HL-60/S4 treated with phorbol 12-myristate 13-acetate at 8.2 ng/mL for 4 days and 3 days (cell line): Measurements from ENCODE around the gene PLIN5.

Experiments
- in situ Hi-C: fragments of 300-500 bp; cut with MboI; formaldehyde crosslinking; loops from 2 replicates; pipeline ENCODE4 v1.15.0; 2022; ENCODE audit warnings: low sequenced_read_pairs

Gene PLIN5

DNA sequence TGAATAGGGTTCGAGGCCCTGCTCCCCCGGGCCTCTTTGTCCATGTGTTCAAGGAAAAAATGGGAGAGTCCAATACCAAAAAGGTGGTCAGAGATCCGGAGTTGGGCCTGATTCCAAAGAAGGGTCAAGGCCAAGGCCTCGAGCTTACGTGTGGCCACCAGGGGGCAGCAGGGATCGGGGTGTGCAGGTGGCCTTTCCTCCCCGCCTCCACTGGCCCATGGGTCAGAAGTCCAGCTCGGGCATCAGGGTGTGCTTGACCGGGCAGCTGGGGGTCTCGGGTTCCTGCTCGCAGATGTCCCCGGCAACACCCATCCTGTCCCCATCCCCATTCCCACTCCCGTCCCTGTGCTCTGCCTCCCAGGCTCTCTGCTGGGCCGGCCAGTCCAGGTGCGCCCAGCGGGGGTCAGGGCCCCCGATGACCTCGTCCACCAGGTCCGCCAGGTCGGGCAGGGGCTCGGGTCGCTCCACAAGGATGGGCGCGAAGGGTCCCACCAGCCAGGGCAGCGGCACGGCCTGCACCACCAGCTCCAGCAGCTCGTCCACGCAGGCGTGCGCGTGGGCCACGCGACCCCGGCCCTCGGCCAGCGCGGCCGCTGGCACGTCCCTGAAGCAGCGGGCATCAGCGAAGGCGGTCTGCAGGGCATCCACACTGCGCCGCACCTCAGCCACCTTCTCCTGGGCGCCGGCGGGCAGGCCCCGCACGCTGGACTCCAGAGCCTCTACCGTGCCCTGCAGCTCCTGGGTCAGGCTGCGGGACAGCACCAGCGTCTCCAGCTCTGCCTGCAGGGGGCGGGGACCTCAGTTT, 11.5 kb downstream of the PLIN5 start:
- in situ Hi-C loops, result no loop called here

DNA sequence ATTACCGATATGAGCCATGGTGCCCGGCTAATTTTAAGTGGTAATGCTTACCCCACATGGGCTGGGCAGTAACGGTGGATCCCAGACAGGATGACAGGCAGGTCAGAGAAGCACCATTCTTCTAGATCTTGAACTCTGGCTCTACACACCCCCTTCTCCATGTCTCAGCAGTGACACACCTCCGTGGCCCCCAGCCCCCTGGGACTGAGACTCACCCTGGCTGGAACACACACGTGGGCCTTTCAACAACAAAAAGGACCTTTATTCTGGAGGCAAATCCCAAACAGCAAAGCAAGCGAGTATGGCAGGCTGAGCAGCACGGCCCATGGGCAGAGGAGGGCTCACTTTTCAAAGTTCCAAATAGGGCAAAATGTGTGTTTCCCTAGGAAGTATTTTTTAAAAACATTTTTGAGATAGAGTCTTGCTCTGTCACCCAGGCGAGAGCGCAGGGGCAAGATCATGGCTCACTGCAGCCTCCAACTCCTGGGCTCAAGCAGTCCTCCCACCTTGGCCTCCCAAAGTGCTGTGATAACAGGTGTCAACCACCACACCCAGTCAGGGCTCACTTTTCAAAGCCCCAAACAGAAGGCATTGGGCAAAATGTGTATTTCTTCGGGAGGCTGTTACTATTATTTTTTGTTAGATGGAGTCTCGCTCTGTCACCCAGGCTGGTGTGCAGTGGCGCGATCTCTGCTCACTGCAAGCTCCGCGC, 12.6 kb downstream of the PLIN5 start:
- in situ Hi-C loops, result no loop called here

DNA sequence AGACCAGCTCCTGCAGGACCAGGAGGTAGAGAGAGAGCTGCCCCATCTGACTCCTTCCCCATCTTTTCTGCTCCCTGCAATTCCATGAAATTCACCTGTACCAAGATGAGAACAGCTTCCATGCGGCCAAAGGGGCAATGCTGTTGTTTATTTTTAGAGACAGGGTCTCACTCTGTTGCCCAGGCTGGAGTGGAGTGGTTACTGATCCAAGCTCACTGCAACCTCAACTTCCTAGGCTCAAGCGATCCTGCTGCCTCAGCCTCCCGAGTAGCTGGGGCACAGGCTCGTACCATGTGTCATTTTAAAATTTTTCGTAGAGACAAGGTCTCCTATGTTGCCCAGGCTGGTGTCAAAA, 13.2 kb downstream of the PLIN5 start:
- in situ Hi-C loops, result no loop called here

DNA sequence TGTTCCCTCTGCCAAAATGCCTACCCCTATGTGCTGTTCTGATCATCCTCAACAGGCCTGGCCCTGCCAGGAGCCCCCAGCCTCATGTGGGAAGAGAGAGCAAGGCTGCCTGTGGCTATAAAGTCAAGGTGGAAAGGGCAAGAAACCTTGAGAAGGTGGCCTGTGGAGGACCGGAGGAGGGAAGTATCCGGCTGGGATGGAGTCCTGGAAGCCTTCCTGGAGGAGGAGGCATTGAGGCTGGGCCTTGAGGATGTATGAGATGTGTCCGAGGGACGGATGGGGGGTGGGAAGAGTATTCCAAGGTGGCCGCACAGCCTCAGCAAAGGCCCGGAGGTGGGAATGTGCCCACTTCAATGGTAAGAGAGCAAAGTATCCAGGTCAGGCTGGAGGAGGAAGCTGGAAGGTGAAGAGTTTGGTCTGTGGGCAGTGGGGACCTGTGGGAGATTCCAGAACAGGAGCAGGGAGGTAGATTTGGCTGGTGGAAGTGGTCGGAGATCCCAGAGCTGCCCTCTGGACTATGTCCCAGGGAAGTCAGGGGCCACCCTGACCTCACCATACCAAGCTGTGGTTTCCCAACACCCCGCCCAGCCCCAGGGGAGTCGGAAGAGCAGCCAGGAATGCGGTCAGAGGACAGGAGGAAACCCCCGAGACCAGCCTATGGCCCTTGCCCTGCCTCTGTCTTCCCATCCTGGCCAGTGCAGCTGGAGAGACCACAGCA, 13.7 kb downstream of the PLIN5 start:
- in situ Hi-C loops, result no loop called here

DNA sequence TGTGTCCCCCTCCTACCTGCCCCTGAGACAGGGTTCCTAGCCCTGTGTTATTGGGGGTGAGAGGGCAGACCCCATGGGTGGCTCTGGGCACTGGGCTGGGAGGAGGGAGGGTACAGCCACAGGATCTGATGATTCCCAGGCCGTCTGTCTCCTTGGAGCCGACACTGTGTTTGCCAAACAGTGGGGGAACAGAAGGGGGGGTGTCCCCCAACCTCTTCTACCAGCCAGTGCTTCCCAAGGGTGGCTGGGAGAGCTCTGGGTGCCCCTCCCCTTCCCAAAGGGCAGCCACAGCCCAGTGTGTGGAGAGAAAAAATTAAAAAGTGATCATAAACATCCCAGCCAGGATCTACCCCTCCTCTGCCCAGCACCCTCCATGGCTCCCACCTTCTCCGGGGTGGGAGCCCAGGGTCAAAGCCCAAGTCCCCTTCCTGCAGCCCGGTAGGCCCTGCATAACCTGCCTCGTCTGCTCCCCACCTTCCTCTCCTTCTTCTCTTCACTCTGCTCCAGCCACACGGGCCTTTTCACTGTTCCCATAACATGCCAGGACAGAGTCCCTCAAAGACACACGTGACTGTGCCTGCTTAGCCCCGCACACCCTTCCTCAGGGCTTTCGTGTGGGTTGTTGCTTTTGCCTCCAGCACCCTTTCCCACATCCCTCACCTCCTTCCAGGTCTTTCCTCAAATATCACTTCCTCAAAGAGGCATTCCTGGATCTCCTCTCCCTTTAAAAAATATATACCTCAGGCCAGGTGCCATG, 15.3 kb downstream of the PLIN5 start:
- in situ Hi-C loops, result no loop called here

DNA sequence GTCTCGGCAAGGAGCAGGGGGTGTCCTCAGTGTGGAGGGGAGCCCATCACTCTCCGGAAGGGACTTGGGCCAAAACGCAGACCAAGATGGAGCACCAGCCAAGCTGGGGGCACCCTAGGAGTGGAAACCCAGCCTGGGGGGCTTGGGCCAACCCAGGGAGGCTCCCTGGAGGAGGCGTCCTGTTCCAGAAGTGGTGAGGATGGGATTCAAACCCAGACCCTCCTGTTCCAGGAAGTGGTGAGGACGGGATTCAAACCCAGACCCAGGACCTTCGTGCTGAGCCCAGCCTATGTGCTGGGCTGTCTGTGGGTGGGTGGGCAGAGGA, 15.9 kb downstream of the PLIN5 start:
- in situ Hi-C loops, result no loop called here

DNA sequence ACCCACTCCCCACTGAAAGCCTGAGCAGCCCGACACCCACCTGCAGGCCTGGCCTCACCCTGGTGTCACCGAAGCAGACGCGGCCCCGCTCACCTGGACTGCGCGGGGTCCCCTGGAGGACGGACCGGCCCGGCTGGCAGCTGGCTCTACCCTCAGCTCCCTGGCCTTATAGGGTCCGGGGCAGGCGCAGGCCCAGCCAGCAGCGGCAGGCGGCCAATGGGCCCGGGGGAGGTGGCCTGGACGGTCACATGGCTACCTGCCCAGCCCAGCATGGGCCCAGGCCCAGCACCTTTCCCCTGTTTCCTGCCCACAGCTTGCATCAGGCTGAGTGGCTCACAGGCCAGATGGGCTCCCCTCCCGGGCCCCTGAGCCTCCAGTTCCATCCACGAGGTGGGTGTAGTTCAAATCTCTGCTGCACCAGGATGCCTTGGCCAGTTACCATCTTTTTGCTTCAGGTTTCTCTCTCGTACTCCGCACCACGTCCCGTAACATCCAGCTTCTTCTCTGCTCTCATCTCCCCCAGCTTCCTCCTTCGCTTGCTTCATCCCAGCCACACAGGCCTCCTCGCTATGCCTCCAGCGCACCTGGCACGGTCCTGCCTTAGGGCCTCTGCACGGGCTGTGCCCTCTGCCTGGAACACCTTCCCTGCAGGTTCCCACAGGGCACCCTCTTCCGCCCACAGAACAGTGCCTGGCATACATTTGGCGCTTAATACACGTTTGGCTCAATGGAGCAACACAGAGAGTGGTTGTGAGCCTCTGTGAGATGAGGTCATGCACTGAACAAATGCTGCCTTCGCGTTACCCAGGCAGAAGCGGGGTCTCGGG, 16.5 kb downstream of the PLIN5 start, which contains the start of gene PLIN4:
Gene PLIN4, minus strand, starts transcription at position 142 of the 827 bp plus-strand sequence. CDS start 214 bp downstream, outside the sequence.
- in situ Hi-C loops, result no loop called here

DNA sequence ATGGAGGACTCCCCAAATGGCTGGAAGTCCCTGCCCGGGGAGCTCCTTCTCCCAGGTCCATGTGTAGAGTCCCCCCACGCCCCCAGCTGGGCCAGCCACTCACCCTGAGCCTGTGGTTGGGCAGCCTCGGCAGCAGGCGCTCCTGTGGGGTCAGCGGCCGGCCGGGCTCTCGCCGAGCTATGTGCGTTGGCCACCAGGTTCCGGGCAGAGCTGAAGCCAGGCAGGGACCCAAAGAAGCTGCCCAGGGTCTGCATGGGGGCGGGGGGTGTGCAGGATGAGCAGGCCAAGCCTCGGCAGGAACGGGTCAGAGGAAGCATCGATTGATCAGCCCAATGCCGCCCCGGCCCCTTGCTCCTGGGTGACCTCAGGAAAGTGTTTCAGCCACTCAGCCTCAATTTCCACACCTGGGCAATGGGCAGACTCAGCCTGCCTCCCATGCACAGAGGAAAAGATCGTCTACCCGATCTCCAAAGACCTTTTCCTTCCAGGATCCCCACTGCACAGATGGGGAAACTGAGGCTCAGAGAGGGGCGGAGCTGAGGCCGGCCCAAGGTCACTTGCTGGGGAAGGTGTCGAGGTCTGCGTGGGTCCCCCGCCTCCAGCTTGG, 17.5 kb downstream of the PLIN5 start:
- in situ Hi-C loops, result no loop called here

DNA sequence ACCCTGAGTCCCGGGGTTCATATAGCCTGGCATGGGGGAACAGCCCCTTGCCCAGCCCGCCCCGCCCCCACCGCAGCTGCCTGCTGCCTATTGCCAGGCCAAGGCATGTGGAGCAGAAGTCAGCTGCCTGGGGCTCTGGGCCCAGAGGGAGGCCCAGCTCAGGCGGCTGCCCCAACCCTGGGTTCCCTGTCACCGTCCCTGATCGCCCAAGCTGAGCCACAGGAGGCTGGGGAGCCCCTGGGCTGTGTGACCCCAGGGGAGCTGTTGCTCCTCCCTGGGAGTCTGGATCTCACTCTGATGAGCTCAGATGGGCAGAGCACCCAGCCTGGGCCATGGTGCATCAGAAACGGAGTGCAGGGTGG, 18.1 kb downstream of the PLIN5 start:
- in situ Hi-C loops, result no loop called here

DNA sequence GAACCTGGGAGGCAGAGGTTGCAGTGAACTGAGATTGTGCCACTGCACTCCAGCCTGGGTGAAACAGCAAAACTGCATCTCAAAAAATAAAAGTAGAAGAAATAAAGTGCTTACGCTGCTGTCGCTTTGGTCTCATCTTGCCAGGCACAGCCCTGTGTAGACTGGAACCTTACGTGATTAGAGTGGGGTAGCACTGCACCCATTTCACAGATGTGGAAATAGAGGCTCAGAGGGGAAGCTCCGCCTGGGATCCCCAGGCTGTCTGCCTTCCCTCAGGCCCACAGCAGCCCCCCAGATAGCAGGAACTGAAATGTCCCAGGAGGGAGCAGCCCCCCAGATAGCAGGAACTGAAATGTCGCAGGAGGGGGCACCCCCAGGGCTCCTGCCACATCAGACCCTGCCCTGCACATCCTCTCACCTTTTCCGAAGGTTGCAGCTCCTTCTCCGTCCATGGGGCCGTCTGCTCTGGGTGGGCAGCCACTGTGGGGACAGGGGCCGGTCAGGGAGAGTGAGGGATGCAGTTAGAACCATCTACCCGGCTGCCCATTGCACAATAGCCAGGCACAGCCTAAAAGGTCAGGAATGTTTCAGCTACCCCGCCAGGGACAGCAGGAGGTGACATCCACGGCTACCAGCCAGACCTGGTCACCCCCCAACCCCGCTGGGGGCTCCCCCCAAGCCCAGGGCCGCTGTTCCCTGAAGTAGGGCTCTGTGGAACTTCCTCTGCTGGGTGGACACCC, 18.7 kb downstream of the PLIN5 start:
- in situ Hi-C loops, result no loop called here

DNA sequence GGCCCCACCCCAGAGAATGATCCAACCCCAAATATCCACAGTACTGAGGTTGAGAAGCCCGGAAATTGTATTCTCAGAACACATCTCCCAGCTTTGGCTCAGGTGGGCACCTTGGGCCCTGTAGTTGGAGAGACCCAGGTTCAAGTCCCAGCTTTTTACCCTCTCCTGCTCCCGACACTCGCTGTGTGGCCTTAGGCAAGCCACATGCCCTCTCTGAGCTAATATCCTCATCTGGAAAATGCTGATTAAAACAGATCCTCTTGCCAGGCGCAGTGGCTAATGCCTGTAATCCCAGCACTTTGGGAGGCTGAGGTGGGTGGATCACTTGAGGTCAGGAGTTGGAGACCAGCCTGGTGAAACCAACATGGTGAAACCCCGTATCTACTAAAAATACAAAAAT, 19.3 kb downstream of the PLIN5 start:
- in situ Hi-C loops, result no loop called here

DNA sequence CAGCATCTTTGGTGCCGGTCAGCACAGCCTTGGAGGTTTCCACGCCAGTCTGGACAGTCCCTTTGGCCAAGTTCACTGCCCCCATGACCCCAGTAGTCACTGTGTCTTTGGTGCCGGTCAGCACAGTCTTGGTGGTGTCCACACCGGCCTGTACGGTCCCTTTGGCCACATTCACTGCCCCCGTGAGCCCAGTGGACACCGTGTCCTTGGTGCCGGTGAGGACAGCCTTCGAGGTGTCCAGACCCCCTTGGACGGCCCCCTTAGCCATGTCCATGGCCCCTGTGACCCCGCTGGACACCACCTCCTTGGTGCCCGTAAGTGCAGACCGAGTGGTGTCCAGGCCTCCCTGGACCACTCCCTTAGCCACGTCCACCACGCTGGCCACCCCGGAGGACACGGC, 21.8 kb downstream of the PLIN5 start:
- in situ Hi-C loops, result no loop called here

DNA sequence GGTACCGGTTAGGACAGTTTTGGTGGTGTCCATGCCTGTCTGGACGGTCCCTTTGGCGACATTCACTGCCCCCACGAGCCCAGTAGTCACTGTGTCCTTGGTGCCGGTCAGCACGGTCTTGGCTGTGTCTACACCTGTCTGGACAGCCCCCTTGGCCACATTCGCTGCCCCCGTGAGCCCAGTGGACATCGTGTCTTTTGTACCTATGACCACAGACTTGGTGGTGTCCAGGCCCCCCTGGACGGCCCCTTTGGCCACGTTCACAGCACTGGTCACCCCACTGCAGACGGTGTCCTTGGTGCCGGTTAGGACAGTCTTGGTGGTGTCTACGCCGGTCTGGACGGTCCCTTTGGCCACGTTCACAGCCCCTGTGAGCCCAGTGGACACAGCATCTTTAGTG, 23.0 kb downstream of the PLIN5 start:
- in situ Hi-C loops, result no loop called here

DNA sequence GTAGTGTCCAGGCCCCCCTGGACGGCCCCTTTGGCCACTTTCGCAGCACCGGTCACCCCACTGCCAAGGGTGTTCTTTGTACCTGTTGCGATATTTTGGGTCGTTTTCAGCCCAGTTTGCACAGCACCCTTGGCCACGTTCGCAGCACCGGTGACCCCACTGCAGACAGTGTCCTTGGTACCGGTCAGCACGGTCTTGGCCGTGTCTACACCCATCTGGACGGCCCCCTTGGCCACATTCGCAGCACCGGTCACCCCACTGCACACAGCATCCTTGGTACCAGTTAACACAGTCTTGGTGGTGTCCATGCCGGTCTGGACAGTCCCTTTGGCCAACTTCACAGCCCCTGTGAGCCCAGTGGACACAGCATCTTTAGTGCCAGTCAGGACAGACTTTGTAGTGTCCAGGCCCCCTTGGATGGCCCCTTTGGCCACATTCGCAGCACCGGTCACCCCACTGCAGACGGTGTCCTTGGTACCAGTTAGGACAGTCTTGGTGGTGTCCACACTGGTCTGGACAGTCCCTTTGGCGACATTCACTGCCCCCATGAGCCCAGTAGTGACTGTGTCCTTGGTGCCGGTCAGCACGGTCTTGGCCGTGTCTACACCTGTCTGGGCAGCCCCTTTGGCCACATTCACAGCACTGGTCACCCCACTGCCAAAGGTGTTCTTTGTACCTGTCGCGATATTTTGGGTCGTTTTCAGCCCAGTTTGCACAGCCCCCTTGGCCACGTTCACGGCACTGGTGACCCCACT, 23.5 kb downstream of the PLIN5 start:
- in situ Hi-C loops, result no loop called here

DNA sequence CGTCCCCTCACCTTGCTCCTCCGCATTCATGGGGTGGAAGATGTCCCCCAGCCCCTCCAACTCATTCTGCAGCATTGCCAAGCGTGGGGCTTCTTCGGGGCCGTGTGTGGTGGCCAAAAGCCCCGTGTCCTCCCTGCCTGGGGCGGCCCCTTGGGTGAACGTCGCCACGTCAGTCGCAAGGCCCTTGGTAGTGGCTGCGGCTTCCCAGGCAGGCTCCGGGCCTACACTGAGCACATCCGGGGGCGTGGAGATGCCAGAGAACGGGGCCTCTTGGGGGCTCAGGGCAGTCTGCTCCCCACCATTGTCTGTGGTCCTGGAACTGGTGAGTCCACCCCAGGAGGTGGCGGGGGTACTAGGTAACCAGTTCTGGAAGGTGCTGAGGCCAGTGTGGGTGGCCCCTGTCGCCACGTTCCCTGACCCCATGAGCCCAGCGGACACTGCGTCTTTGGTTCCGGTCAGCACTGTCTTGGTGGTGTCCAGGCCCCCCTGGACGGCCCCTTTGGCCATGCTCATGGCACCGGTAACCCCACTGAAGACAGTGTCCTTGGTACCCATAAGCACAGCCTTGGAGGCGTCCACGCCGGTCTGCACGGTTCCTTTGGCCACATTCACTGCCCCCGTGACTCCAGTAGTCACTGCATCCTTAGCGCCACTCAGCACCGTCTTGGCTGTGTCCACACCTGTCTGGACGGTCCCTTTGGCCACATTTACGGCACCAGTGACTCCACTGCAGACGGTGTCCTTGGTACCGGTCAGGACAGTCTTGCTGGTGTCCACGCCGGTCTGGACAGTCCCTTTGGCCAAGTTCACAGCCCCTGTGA, 24.4 kb downstream of the PLIN5 start:
- in situ Hi-C loops, result no loop called here

DNA sequence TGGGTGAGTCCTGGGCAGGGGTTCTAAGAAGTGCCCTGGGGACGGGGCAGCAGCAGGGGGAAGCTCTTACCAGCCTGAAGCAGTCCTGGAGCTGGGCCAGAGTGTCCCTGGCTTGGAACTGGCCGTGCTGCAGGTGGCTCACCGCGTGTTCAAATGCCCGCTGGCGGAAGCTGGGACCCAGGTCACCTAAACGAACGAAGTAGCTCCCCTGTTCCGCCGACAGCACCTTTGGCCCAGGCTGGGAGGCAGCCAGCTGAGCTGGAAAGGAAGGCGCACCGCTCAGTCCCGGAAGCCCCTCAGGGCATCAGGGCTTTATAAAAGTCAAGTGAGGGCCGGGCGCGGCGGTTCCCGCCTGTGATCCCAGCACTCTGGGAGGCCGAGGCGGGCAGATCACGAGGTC, 26.3 kb downstream of the PLIN5 start:
- in situ Hi-C loops, result no loop called here

DNA sequence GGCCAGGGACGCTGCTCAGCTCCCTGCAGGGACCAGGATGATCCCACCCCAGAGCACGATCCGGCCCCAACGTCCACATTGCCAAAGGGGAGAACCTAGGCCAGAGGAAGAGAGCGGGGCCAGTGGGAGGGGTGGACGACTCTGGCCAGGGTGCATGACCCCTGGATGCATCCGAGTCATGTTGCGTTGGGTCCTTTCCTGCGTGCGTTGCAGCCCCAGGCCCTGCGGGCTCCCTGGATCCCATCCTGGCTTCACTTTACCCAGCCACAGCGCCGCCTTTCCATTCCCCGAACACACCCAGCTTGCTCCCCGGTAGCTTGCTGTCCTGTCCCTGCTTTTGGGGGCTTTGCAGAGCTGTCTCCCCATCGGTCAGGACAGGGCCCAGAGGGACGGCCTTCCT, 27.2 kb downstream of the PLIN5 start:
- in situ Hi-C loops, result no loop called here

DNA sequence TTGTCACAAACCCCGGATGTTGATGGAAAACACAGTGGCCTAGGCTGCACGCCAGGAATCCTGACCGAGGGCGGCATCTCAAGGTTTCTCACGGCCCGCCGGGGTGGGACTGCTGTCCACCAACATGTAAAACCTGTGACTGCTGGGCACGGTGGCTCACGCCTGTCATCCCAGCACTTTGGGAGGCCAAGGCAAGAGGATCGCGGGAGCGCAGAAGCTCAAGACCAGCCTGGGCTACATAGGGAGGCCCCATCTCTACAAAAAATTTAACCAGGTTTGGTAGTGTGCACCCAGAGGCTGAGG, 27.9 kb downstream of the PLIN5 start:
- in situ Hi-C loops, result no loop called here
